HL-60/S4 treated with phorbol 12-myristate 13-acetate at 8.2 ng/mL for 4 days and 3 days (cell line): ENCODE measurements around the gene ABHD16A.
"Not testable (repeated sequence)": the region's sequence is repeated elsewhere in the genome, so short reads cannot be mapped to it uniquely, and the experiment has no call there.

Experiments used
- in situ Hi-C: fragments of 300-500 bp; cut with MboI; formaldehyde crosslinking; loops from 2 replicates; pipeline ENCODE4 v1.15.0; 2022; ENCODE audit warnings: low sequenced_read_pairs

The ABHD16A gene

GRCh38 chr6:31715022-31715958 lies 12.2 kb upstream of the ABHD16A start, which contains the start of gene LY6G6D:
TSS of gene LY6G6D (plus strand) at chr6:31715348. CDS start at chr6:31715356, 8 bp downstream.
- in situ Hi-C loops: no loop called here

GRCh38 chr6:31713991-31714684 lies 11.0 kb upstream of the ABHD16A start:
- in situ Hi-C loops: no loop called here

- in situ Hi-C loops: no loop called here
Observed at GRCh38 chr6:31713465-31713864, 10.3 kb upstream of the ABHD16A start.

GRCh38 chr6:31712296-31712695 lies 9.2 kb upstream of the ABHD16A start:
- in situ Hi-C loops: no loop called here

GRCh38 chr6:31711233-31711632 lies 8.1 kb upstream of the ABHD16A start:
- in situ Hi-C loops: no loop called here

GRCh38 chr6:31710523-31711219 lies 7.5 kb upstream of the ABHD16A start:
- in situ Hi-C loops: no loop called here

- in situ Hi-C loops: not testable (repeated sequence)
Observed at GRCh38 chr6:31709157-31709556, 6.0 kb upstream of the ABHD16A start.

- in situ Hi-C loops: no loop called here
Observed at GRCh38 chr6:31708224-31708623, 5.1 kb upstream of the ABHD16A start.

- in situ Hi-C loops: no loop called here
Observed at GRCh38 chr6:31707701-31708100, 4.6 kb upstream of the ABHD16A start.

- in situ Hi-C loops: no loop called here
Observed at GRCh38 chr6:31706599-31706998, 3.5 kb upstream of the ABHD16A start, which contains the start of gene LY6G6F. TSS of gene LY6G6F (plus strand) at chr6:31706866. CDS start at chr6:31706907, 41 bp downstream.

GRCh38 chr6:31705931-31706330 lies 2.8 kb upstream of the ABHD16A start:
- in situ Hi-C loops: no loop called here

- in situ Hi-C loops: no loop called here
Observed at GRCh38 chr6:31702405-31702818, 712 bp downstream of the ABHD16A start.

- in situ Hi-C loops: no loop called here
Observed at GRCh38 chr6:31701666-31702404, 1.3 kb downstream of the ABHD16A start.

- in situ Hi-C loops: no loop called here
Observed at GRCh38 chr6:31700740-31701401, 2.3 kb downstream of the ABHD16A start.

- in situ Hi-C loops: no loop called here
Observed at GRCh38 chr6:31697555-31697954, 5.6 kb downstream of the ABHD16A start.

- in situ Hi-C loops: no loop called here
Observed at GRCh38 chr6:31693535-31693934, 9.6 kb downstream of the ABHD16A start.

GRCh38 chr6:31692886-31693285 lies 10.2 kb downstream of the ABHD16A start:
- in situ Hi-C loops: no loop called here

GRCh38 chr6:31692353-31692752 lies 10.8 kb downstream of the ABHD16A start:
- in situ Hi-C loops: no loop called here

GRCh38 chr6:31691564-31692108 lies 11.5 kb downstream of the ABHD16A start:
- in situ Hi-C loops: no loop called here

GRCh38 chr6:31691078-31691463 lies 12.1 kb downstream of the ABHD16A start:
- in situ Hi-C loops: no loop called here
